Activated naive CD8-positive, alpha-beta T cell (primary cell): ENCODE data around the gene ACOXL.

Experiments
- H3K27ac Mint-ChIP-seq: one replicate; pipeline ENCODE4 v1.8.0; 2021; ENCODE audit warnings: mixed read lengths
- H3K27me3 Mint-ChIP-seq: one replicate; pipeline ENCODE4 v1.8.0; 2021; ENCODE audit warnings: mixed read lengths
- H3K36me3 Mint-ChIP-seq: one replicate; pipeline ENCODE4 v1.8.0; 2021; ENCODE audit warnings: mixed read lengths
- H3K4me1 Mint-ChIP-seq: one replicate; pipeline ENCODE4 v1.8.0; 2021; ENCODE audit warnings: low read depth, mixed read lengths
- H3K4me3 Mint-ChIP-seq: one replicate; pipeline ENCODE4 v1.8.0; 2021; ENCODE audit warnings: mild to moderate bottlenecking, mixed read lengths
- H3K9me3 Mint-ChIP-seq: one replicate; pipeline ENCODE4 v1.8.0; 2021; ENCODE audit warnings: low read depth, mixed read lengths

The ACOXL gene

GRCh38 chr2:110983133-110983532 is 250.8 kb downstream of the ACOXL start:
- no peaks in the 10 kb centered on the region for H3K4me1 Mint-ChIP-seq
- no peak overlapping the region for H3K4me3 Mint-ChIP-seq
- H3K9me3 Mint-ChIP-seq = no peaks in the 10 kb centered on the region
- no peaks in the 10 kb centered on the region for H3K27me3 Mint-ChIP-seq
- H3K27ac Mint-ChIP-seq = no peak overlapping the region
- no peaks in the 10 kb centered on the region for H3K36me3 Mint-ChIP-seq

GRCh38 chr2:110984694-110985490 is 252.5 kb downstream of the ACOXL start:
- Mint-ChIP-seq H3K27ac (no peak overlapping the region), H3K36me3 (no peaks in the 10 kb centered on the region), H3K4me3 (no peak overlapping the region), H3K4me1 (no peaks in the 10 kb centered on the region), H3K9me3 (peaks cover 4% of the 10 kb centered on the region), H3K27me3 (no peaks in the 10 kb centered on the region)

- Mint-ChIP-seq H3K27me3 (peaks cover 1% of the 10 kb centered on the region), H3K4me3 (no peak overlapping the region), H3K36me3 (no peaks in the 10 kb centered on the region), H3K27ac (no peak overlapping the region), H3K9me3 (peaks cover 8% of the 10 kb centered on the region), H3K4me1 (peaks cover 23% of the 10 kb centered on the region)
Observed at GRCh38 chr2:110990440-110990839, 258.1 kb downstream of the ACOXL start.

- Mint-ChIP-seq H3K27me3 (peaks cover 1% of the 10 kb centered on the region), H3K4me3 (no peak overlapping the region), H3K9me3 (peaks cover 8% of the 10 kb centered on the region), H3K27ac (no peak overlapping the region), H3K4me1 (peaks cover 23% of the 10 kb centered on the region), H3K36me3 (no peaks in the 10 kb centered on the region)
Observed at GRCh38 chr2:110991911-110992310, 259.5 kb downstream of the ACOXL start.

GRCh38 chr2:110992886-110993285 is 260.5 kb downstream of the ACOXL start:
- Mint-ChIP-seq H3K27me3 (peaks cover 1% of the 10 kb centered on the region), H3K4me1 (peaks cover 23% of the 10 kb centered on the region), H3K27ac (no peak overlapping the region), H3K9me3 (peaks cover 8% of the 10 kb centered on the region), H3K4me3 (no peak overlapping the region), H3K36me3 (no peaks in the 10 kb centered on the region)

- H3K36me3 Mint-ChIP-seq = no peaks in the 10 kb centered on the region
- peaks cover 23% of the 10 kb centered on the region for H3K4me1 Mint-ChIP-seq
- H3K27me3 Mint-ChIP-seq = peaks cover 1% of the 10 kb centered on the region
- H3K4me3 Mint-ChIP-seq = peak overlapping the region; percentile 67
- peaks cover 7% of the 10 kb centered on the region for H3K9me3 Mint-ChIP-seq
- peak overlapping the region; percentile 28 for H3K27ac Mint-ChIP-seq
Observed at GRCh38 chr2:110993557-110994231, 261.3 kb downstream of the ACOXL start.

- Mint-ChIP-seq H3K9me3 (peaks cover 4% of the 10 kb centered on the region), H3K36me3 (no peaks in the 10 kb centered on the region), H3K27me3 (peaks cover 1% of the 10 kb centered on the region), H3K4me1 (peaks cover 23% of the 10 kb centered on the region), H3K4me3 (peak overlapping the region; percentile 67), H3K27ac (peak overlapping the region; percentile 28)
Observed at GRCh38 chr2:110994250-110994961, 262.0 kb downstream of the ACOXL start.

GRCh38 chr2:110995911-110996310 is 263.5 kb downstream of the ACOXL start:
- Mint-ChIP-seq H3K27me3 (peaks cover 1% of the 10 kb centered on the region), H3K27ac (no peak overlapping the region), H3K4me3 (no peak overlapping the region), H3K9me3 (no peaks in the 10 kb centered on the region), H3K4me1 (peaks cover 23% of the 10 kb centered on the region), H3K36me3 (peaks cover 2% of the 10 kb centered on the region)

- no peaks in the 10 kb centered on the region for H3K27me3 Mint-ChIP-seq
- peaks cover 5% of the 10 kb centered on the region for H3K36me3 Mint-ChIP-seq
- H3K9me3 Mint-ChIP-seq = no peaks in the 10 kb centered on the region
- H3K4me3 Mint-ChIP-seq = no peak overlapping the region
- no peak overlapping the region for H3K27ac Mint-ChIP-seq
- peaks cover 21% of the 10 kb centered on the region for H3K4me1 Mint-ChIP-seq
Observed at GRCh38 chr2:110997331-110998045, 265.1 kb downstream of the ACOXL start.

GRCh38 chr2:110998311-110998710 is 265.9 kb downstream of the ACOXL start:
- Mint-ChIP-seq H3K27me3 (no peaks in the 10 kb centered on the region), H3K27ac (no peak overlapping the region), H3K4me3 (no peak overlapping the region), H3K36me3 (peaks cover 5% of the 10 kb centered on the region), H3K4me1 (peaks cover 14% of the 10 kb centered on the region), H3K9me3 (no peaks in the 10 kb centered on the region)

- Mint-ChIP-seq H3K27ac (no peak overlapping the region), H3K27me3 (no peaks in the 10 kb centered on the region), H3K9me3 (no peaks in the 10 kb centered on the region), H3K36me3 (peaks cover 5% of the 10 kb centered on the region), H3K4me3 (no peak overlapping the region), H3K4me1 (peaks cover 2% of the 10 kb centered on the region)
Observed at GRCh38 chr2:110999626-111000025, 267.3 kb downstream of the ACOXL start.

- no peak overlapping the region for H3K27ac Mint-ChIP-seq
- peaks cover 5% of the 10 kb centered on the region for H3K36me3 Mint-ChIP-seq
- H3K4me1 Mint-ChIP-seq = peaks cover 18% of the 10 kb centered on the region
- no peaks in the 10 kb centered on the region for H3K9me3 Mint-ChIP-seq
- H3K4me3 Mint-ChIP-seq = no peak overlapping the region
- peaks cover 2% of the 10 kb centered on the region for H3K27me3 Mint-ChIP-seq
Observed at GRCh38 chr2:111005307-111005706, 272.9 kb downstream of the ACOXL start.

GRCh38 chr2:111005821-111006220 is 273.4 kb downstream of the ACOXL start:
- Mint-ChIP-seq H3K4me1 (peaks cover 18% of the 10 kb centered on the region), H3K27ac (no peak overlapping the region), H3K27me3 (peaks cover 2% of the 10 kb centered on the region)

GRCh38 chr2:111007757-111008688 is 275.6 kb downstream of the ACOXL start:
- Mint-ChIP-seq H3K9me3 (peaks cover 6% of the 10 kb centered on the region), H3K27me3 (peaks cover 2% of the 10 kb centered on the region), H3K36me3 (peaks cover 8% of the 10 kb centered on the region), H3K27ac (no peak overlapping the region), H3K4me1 (peaks cover 18% of the 10 kb centered on the region), H3K4me3 (no peak overlapping the region)

More at GRCh38 chr2:111005821-111006220, 273.4 kb downstream of the ACOXL start:
- peaks cover 3% of the 10 kb centered on the region for H3K36me3 Mint-ChIP-seq
- no peak overlapping the region for H3K4me3 Mint-ChIP-seq
- H3K9me3 Mint-ChIP-seq = no peaks in the 10 kb centered on the region
